NCI-H526 (cell line): Measurements from ENCODE around the gene IGFALS.
A peak's percentile ranks its signal among the peaks of the same experiment; 100 is the strongest.
"Not testable (repeated sequence)": the region's sequence is repeated elsewhere in the genome, so short reads cannot be mapped to it uniquely, and the experiment has no call there.

ENCODE experiments used
- DNase-seq, 2 experiments: peaks; one replicate each; lab custom pipeline; 2025; lab: John Stamatoyannopoulos, UW

The IGFALS gene

DNA sequence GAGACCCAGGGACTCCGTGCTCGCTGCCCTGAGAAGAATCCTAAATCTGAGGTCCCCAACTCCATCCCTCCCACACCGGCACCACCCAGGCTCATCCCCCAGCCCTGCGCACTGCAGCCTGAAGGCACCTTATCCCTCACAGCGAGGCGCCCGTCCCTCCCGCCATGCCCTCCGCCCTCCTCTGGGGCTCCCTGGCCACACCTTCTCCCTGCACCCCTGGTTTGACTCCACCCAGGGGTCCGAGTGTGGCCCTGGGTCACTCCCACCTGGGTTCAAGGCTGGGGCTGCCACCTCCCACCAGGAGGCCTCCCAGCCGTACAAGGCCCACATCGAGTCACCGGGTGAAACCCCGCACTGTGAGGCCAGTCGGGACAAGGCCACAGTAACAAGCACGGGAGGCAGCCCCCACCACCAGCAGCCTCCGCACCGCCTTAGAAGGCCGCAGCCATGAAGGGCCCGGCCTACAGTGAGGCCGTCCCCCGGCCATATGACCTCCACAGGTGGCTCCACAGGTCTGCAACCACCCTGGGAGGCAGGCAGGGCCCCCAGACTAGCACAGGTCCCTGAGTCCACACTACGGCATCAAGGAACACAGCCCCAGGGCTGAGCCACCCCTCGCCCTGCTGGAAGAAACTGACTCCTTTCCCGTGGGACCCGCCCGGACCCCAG is 24.8 kb upstream of the IGFALS start:
- DNase-seq: no peak

DNA sequence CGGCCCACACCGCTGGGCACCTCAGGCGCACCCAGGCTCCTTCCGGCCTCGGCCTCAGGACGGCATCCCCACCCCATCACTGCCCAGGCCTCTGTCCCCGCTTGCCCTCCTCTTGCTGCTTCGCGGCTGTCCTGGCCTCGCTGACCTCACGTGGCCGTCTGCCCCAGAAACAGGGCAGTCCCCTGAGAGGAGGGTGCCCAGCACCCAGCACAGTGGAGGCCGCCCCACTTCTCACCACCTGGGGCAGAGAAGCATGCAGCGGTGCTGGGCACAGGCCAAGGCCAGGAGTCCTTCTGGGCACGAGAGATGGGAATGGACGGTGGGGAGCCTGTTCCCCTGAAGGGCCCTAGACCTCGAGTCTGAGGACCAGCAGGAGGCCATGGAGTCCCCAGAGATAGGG is 24.2 kb upstream of the IGFALS start:
- DNase-seq: no peak

DNA sequence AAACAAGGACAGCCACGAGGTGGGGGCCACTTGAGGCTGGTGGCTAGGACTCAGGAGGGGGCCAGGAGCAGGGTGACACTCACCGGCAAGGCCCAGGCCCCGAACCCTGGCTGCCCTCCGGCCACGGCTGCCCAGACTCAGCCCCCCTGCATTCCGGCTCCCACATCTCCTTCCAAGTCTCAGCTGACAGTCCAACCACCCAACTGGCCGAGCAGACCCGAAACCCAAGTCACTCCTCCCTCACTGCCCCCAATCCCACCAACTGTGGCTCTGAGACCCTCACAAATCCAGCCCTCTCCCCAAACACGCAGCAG is 23.7 kb upstream of the IGFALS start:
- DNase-seq: no peak

GRCh38 chr16:1816396-1817275 is 23.1 kb upstream of the IGFALS start:
- no peak for DNase-seq

DNA sequence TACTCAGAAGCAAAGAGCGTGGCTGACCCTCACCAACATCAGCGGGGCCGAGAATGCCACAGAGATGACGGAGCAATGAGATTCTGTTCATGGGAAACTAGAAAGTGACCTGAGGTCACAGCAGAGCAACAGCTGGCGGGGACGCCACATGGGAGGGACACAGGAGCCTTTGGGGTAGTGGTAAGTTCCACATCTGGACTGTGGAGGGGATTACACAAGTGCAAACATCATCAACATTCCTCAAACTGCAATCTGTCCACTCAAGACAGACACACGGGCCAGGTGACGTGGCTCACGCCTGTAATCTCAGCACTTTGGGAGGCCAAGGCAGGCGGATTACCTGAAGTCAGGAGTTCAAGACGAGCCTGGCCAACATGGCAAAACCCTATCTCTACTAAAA is 22.0 kb upstream of the IGFALS start:
- no peak for DNase-seq

GRCh38 chr16:1812732-1813163 is 19.2 kb upstream of the IGFALS start:
- DNase-seq: peak; percentile 3 to 67

GRCh38 chr16:1810536-1810935 is 17.0 kb upstream of the IGFALS start:
- DNase-seq: no peak

GRCh38 chr16:1810106-1810505 is 16.6 kb upstream of the IGFALS start:
- DNase-seq: no peak

DNA sequence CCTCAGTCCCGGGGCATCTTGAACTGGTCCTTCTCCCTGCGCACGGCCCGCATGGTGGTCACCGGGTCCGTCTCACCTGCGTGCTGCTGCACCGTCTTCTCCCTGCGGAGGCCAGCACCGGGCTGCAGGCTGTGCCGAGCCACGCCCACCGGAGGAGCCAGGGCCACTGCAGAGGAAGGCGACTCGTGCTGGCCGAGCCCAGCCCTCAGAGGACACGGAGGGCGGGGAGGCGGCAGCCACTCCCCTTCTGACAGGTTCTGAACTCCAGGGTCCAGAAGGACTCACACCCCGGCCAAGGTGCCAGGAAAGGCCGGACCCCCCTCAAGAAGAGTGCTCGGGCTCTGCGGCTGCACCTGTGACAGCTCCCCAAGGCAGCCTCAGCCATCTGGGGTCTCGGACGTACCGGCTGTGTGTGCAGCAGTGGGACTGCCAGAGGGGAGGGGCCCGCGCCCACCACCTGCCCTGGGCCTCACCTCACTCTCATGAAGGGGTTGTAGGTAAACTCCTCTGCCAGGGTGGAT is 15.8 kb upstream of the IGFALS start:
- no peak for DNase-seq

DNA sequence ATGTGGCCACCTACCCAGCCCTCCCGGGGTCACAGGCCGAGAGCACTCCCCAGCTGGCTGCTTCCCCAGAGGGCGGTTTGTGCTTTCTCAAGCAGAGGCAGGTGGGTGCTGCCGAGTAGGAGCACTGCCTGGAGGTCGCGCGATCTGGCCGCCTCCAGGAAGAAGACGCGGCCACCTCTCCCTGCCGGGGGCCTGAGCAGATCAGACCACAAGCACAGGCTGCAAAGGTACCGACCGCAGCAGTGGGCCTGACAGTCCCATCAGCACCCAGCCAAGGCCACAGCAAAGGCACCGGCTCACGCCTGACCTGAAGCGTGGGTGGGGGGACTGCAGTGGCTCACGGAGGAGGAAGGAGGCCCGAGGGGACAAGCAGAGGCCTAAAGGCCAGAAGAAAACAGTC is 15.2 kb upstream of the IGFALS start:
- no peak for DNase-seq

GRCh38 chr16:1807626-1808025 is 14.1 kb upstream of the IGFALS start:
- DNase-seq: no peak

DNA sequence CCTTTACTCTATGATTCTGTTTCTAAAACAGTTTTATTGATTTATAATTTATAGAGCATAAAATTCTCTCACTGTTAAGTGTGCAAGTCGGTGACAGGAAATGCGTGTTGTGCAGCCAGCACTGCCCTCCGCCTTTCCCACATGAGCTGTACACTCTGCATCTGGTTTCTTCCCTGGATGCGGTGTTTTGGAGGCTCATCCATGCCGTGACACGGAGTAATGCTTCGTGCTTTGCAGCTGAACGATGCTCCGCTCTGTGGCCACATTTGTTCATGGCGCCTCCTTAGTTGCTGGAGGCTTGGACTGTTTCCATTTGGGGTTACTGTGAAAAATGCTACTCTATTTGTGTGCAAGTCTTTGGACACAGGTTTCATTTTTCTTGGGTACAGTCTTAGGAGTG is 7.2 kb upstream of the IGFALS start:
- no peak for DNase-seq

DNA sequence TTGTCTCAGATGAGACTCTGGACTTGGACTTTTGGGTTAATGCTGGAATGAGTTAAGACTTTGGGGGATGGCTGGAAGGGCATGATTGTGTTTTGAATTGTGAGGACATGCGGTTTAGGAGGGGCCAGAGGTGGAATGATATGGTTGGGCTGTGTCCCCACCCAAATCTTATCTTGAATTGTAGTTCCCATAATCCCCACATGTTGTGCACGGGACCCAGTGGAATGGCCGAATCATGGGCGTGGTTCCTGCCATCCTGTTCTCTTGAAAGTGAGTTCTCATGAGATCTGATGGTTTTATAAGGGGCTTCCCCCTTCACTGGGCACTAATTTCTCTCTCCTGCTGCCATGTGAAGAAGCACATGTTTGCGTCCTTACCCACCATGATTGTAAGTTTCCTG is 5.8 kb upstream of the IGFALS start:
- not testable (repeated sequence) for DNase-seq

GRCh38 chr16:1794908-1795666 is 1.6 kb upstream of the IGFALS start:
- DNase-seq: no peak

DNA sequence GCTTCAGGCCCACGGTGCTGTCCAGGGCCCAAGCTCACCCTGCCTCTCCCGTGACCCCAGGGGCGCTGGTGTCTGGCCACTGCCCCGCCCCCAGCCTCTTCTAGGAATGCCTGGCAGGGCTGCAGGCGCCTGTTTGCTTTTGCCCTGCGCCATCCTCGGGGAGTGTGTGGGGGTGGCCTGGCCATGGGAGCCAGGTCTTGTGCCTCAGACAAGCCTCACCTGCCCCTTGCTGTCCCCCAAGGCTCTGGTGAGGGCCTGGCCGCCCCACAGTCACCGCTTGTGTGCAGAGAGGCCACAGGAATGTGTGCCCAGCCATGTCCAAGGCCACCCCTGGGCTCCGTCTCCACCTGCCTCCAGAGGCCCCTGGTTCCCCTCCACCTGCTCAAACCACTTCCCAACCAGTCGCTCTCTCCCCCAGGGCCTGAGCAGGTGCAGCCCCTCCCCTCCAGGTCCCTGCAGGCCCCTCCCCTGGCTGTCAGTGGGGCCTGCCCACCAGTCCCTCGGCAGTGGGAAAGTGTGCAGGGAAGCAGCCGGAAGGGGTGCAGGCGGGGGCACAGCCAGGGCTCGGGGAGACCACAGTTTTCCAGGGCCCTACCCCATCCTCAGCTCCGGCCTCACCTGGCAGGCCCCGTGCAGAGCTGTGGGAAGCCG is 841 bp upstream of the IGFALS start:
- DNase-seq: peak; percentile 6 to 70

- DNase-seq: no peak
Measured at GRCh38 chr16:1792836-1793577, 498 bp downstream of the IGFALS start.

- DNase-seq: no peak
Measured at GRCh38 chr16:1791943-1792812, 1.3 kb downstream of the IGFALS start.

DNA sequence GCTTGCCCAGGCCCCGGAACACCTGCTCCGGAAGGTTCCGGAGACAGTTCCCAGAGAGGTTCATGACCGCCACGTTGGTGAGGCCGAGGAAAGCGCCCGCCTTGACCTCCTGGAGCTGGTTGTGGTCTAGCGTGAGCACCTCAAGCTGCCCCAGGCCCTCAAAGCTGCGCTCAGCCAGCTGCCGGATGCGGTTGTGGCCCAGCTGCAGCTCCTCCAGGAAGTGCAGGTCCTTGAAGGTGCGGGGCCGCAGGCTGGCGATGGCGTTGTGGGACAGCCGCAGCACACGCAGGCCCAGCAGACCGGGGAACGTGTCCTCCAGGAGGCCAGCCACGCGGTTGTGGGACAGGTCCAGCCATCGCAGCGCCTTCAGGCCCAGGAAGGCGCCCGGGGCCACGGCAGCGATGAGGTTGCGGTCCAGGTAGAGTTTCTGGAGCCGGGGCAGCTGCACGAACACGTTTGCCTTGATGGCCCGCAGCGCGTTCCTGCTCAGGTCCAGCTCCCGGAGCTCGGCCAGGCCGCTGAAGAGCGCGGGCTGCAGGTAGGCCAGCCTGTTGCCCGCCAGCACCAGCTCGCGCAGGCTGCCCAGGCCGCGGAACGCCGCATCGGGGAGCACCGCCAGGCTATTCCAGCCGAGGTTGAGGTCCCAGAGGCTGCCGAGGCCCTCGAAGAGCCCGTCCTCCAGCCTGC is 2.1 kb downstream of the IGFALS start:
- DNase-seq: no peak

GRCh38 chr16:1790611-1791255 is 2.8 kb downstream of the IGFALS start:
- DNase-seq: no peak
